Measurements from ENCODE around the gene FICD.

Gene FICD

GRCh38 chr12:108565146-108565545, 50.1 kb downstream of the FICD start:
- DNase-seq (ENCODE audit: low read depth, low spot score) = no peak

GRCh38 chr12:108565976-108566375, 50.9 kb downstream of the FICD start:
- peak; percentile 91 for DNase-seq (ENCODE audit: low read depth, low spot score)

- DNase-seq (ENCODE audit: low read depth, low spot score) = no peak
Measured at GRCh38 chr12:108566452-108566851, 51.4 kb downstream of the FICD start.

- DNase-seq (ENCODE audit: low read depth, low spot score) = peak; percentile 28
Measured at GRCh38 chr12:108567406-108568337, 52.6 kb downstream of the FICD start.

- DNase-seq (ENCODE audit: low read depth, low spot score) = no peak
Measured at GRCh38 chr12:108568338-108569154, 53.5 kb downstream of the FICD start.

Measured in astrocyte of the hippocampus (primary cell).